ENCODE results near the gene ZBTB6.
"Not testable (repeated sequence)": the region's sequence is repeated elsewhere in the genome, so short reads cannot be mapped to it uniquely, and the experiment has no call there.

Gene ZBTB6

DNA sequence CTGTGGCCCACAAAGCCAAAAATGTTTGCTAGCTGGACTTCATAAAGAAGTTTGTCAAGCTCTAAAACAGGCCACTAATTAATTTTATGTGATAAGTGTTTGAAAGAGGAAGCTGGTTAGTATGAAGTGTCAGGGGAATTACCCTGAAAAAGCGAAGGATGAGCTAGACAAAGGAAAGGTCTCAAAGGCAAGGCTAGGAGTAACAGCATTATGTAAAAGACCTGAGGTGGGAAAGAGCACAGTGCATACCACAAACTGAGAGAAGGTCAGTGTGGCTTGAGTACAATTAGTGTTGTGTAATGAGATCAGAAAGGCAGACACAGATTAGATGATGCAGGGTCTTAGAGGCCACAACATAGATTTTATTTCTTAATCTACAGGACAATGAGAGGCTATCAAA lies 37.6 kb downstream of the ZBTB6 start:
- Histone ChIP-seq H3K36me3 (ENCODE audit: control insufficient read depth, insufficient read depth, low read length) (peaks cover 96% of the 10 kb centered on the region), H3K27me3 (ENCODE audit: control insufficient read depth, insufficient read depth, low read length) (no peaks in the 10 kb centered on the region), H3K9me3 (ENCODE audit: control insufficient read depth, insufficient read depth, low read length) (no peaks in the 10 kb centered on the region), H3K4me3 (ENCODE audit: low read depth, low read length) (no peak overlapping the region), H3K4me1 (ENCODE audit: control insufficient read depth, insufficient read depth, low read length) (no peaks in the 10 kb centered on the region), H3K27ac (ENCODE audit: low read depth, low read length) (no peak overlapping the region), H3K9ac (ENCODE audit: low read depth, low read length) (no peak overlapping the region)

DNA sequence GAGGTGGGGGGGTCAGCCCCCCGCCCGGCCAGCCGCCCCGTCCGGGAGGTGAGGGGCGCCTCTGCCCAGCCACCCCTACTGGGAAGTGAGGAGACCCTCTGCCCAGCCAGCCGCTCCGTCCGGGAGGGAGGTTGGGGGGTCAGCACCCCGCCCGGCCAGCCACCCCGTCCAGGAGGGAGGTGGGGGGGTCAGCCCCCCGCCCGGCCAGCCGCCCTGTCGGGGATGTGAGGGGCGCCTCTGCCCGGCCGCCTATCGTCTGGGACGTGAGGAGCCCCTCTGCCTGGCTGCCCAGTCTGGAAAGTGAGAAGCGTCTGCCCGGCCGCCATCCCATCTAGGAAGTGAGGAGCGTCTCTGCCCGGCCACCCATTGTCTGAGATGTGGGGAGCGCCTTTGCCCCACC lies 45.8 kb downstream of the ZBTB6 start:
- not testable (repeated sequence) for H3K27me3 ChIP-seq (ENCODE audit: control insufficient read depth, insufficient read depth, low read length); H3K4me1 ChIP-seq (ENCODE audit: control insufficient read depth, insufficient read depth, low read length); H3K27ac ChIP-seq (ENCODE audit: low read depth, low read length); H3K9ac ChIP-seq (ENCODE audit: low read depth, low read length); H3K9me3 ChIP-seq (ENCODE audit: control insufficient read depth, insufficient read depth, low read length); H3K4me3 ChIP-seq (ENCODE audit: low read depth, low read length)
- H3K36me3 ChIP-seq (ENCODE audit: control insufficient read depth, insufficient read depth, low read length) = peaks cover 60% of the 10 kb centered on the region

DNA sequence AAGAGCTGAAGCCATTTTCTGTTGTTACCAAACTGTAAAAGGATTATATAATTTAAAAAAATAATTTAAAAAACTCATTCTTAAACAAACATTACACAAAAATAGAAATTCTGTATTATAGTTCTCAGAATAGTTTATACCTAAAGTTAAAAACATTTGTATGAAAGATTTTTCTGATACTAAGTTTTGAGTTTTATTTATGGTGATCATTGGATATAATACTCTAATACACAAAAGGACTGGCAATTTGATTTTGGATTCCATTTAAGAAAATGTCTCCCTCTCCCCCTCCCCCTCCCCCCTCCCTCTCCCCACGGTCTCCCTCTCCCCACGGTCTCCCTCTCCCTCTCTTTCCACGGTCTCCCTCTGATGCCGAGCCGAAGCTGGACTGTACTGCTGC lies 47.0 kb downstream of the ZBTB6 start:
- Histone ChIP-seq H3K27ac (ENCODE audit: low read depth, low read length) (no peak overlapping the region), H3K4me3 (ENCODE audit: low read depth, low read length) (no peak overlapping the region), H3K9ac (ENCODE audit: low read depth, low read length) (no peak overlapping the region), H3K9me3 (ENCODE audit: control insufficient read depth, insufficient read depth, low read length) (peaks cover 2% of the 10 kb centered on the region; the same call in 1 of the 2 replicates), H3K36me3 (ENCODE audit: control insufficient read depth, insufficient read depth, low read length) (peaks cover 59% of the 10 kb centered on the region), H3K27me3 (ENCODE audit: control insufficient read depth, insufficient read depth, low read length) (no peaks in the 10 kb centered on the region), H3K4me1 (ENCODE audit: control insufficient read depth, insufficient read depth, low read length) (no peaks in the 10 kb centered on the region)

DNA sequence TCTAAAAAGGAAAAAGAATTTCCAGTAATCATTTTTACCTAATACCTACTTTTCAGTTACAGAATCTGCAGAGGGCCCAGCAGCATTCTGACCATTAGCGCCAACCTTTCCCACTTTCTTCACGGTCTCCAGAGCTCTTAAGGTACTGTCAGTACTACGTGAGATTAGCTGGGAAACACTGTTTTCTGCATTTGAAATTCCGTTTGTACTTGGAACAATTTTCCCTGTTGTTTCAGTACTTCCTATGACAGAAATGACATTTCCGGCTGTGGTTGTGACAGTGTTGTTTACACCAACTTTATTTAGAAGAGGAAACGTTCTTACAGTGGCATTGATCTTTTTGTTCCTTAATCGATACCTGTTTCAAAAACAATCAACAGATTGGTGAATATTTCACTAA lies 47.8 kb downstream of the ZBTB6 start:
- Histone ChIP-seq H3K4me3 (ENCODE audit: low read depth, low read length) (no peak overlapping the region), H3K27ac (ENCODE audit: low read depth, low read length) (no peak overlapping the region), H3K4me1 (ENCODE audit: control insufficient read depth, insufficient read depth, low read length) (no peaks in the 10 kb centered on the region), H3K36me3 (ENCODE audit: control insufficient read depth, insufficient read depth, low read length) (peaks cover 59% of the 10 kb centered on the region), H3K9me3 (ENCODE audit: control insufficient read depth, insufficient read depth, low read length) (peaks cover 2% of the 10 kb centered on the region; the same call in 1 of the 2 replicates), H3K27me3 (ENCODE audit: control insufficient read depth, insufficient read depth, low read length) (no peaks in the 10 kb centered on the region), H3K9ac (ENCODE audit: low read depth, low read length) (no peak overlapping the region)

DNA sequence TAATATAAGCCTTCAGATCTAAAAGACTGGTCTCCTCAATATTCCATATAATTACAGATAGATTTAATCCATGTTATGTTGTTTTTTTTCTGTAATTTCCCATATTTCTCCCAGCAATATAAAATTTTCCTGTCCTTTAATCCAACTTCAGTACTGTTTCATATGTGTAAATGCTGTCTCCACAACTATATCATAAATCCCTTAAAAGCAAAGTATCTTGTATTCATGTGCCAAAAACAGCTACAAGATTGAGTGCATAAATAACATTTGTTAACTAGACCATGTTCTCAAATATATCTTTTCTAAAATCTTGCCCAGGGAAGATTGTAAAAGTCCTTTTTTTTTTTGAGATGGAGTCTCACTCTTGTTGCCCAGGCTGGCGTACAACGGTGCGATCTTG lies 49.7 kb downstream of the ZBTB6 start:
- Histone ChIP-seq H3K4me3 (ENCODE audit: low read depth, low read length) (no peak overlapping the region), H3K9me3 (ENCODE audit: control insufficient read depth, insufficient read depth, low read length) (no peaks in the 10 kb centered on the region; the same call in 1 of the 2 replicates), H3K36me3 (ENCODE audit: control insufficient read depth, insufficient read depth, low read length) (peaks cover 63% of the 10 kb centered on the region), H3K27ac (ENCODE audit: low read depth, low read length) (no peak overlapping the region), H3K4me1 (ENCODE audit: control insufficient read depth, insufficient read depth, low read length) (no peaks in the 10 kb centered on the region), H3K27me3 (ENCODE audit: control insufficient read depth, insufficient read depth, low read length) (no peaks in the 10 kb centered on the region), H3K9ac (ENCODE audit: low read depth, low read length) (no peak overlapping the region)

DNA sequence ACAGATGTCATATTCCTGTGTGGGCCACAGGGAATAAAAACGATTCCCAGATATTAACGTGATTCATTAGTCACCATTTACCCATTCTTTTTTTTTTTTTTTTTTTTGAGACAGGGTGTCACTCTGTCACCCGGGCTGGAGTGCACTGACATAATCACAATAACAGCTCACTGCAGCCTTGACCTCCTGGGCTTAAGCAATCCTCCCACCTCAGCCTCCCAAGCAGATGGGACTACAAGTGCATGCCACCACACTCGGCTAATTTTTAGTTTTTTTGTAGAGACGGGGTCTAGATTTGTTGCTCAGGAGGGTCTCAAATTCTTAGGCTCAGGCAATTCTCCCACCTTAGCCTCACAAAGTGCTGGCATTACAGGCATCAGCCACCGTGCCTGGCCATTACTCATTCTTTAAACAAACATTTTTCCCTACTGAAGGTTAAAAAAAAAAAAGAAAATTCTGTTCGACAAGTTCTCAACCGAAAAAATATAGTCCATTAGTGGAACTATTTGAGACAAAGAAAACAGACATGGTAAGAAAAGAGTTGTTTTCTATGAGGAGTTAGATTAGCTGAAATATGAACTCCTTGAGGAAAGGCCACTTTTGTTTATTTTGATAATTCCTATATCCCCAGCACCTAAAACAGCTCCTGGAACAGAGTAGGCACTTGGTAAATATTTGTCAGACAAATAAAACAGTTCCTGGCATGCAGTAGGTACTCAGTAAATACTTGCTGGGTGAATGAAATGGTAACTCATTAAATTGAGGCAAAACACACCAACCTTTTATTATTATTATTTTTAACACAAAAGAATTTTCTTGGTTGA lies 52.6 kb downstream of the ZBTB6 start:
- H3K9me3 ChIP-seq (ENCODE audit: control insufficient read depth, insufficient read depth, low read length) = no peaks in the 10 kb centered on the region; the same call in 1 of the 2 replicates
- H3K27ac ChIP-seq (ENCODE audit: low read depth, low read length) = no peak overlapping the region
- no peaks in the 10 kb centered on the region for H3K4me1 ChIP-seq (ENCODE audit: control insufficient read depth, insufficient read depth, low read length)
- H3K36me3 ChIP-seq (ENCODE audit: control insufficient read depth, insufficient read depth, low read length) = peaks cover 86% of the 10 kb centered on the region
- H3K9ac ChIP-seq (ENCODE audit: low read depth, low read length) = no peak overlapping the region
- no peaks in the 10 kb centered on the region for H3K27me3 ChIP-seq (ENCODE audit: control insufficient read depth, insufficient read depth, low read length)
- H3K4me3 ChIP-seq (ENCODE audit: low read depth, low read length) = no peak overlapping the region

Measured in HUES48 (cell line).